Effector memory CD8-positive, alpha-beta T cell (primary cell): ENCODE results near the gene TNFSF4.

ENCODE experiments used
- ATAC-seq: fragments of 150-1000 bp; cut with Tn5 transposase; replicated peaks from 2 replicates; pipeline ENCODE4 v1.10.0; 2021; ENCODE audit warnings: mild to moderate bottlenecking, moderate library complexity
- DNase-seq, 3 experiments: peaks; one replicate each; pipeline ENCODE4 v3.0.0; 2021
- H3K27ac Mint-ChIP-seq, 2 donors: one replicate each; pipeline ENCODE4 v1.8.0; 2022; ENCODE audit warnings: mild to moderate bottlenecking in 2 of 2, mixed read lengths in 2 of 2, moderate library complexity in 2 of 2
- H3K27me3 Mint-ChIP-seq, 2 donors: one replicate each; pipeline ENCODE4 v1.8.0; 2022; ENCODE audit warnings: mixed read lengths in 2 of 2
- H3K36me3 Mint-ChIP-seq: one replicate; pipeline ENCODE4 v1.8.0; 2022; ENCODE audit warnings: mild to moderate bottlenecking, moderate library complexity, mixed read lengths; ENCODE audit not compliant: insufficient read depth
- H3K4me1 Mint-ChIP-seq, 2 donors: one replicate each; pipeline ENCODE4 v1.8.0; 2022; ENCODE audit warnings: low read depth in 2 of 2, mixed read lengths in 2 of 2
- H3K4me3 Mint-ChIP-seq, 2 donors: one replicate each; pipeline ENCODE4 v1.8.0; 2022; ENCODE audit warnings: mild to moderate bottlenecking in 2 of 2, mixed read lengths in 2 of 2, moderate library complexity in 2 of 2
- H3K9me3 Mint-ChIP-seq, 2 donors: one replicate each; pipeline ENCODE4 v1.8.0; 2022; ENCODE audit warnings: mixed read lengths in 2 of 2

TNFSF4 gene

GRCh38 chr1:173224949-173225348, 17.8 kb upstream of the TNFSF4 start:
- Mint-ChIP-seq H3K27me3 (no peaks in the 10 kb centered on the region), H3K4me1 (peaks cover 5 to 13% of the 10 kb centered on the region in 2 donors), H3K36me3 (no peaks in the 10 kb centered on the region), H3K27ac (no peak overlapping the region), H3K4me3 (no peak overlapping the region), H3K9me3 (peaks cover 0 to 4% of the 10 kb centered on the region in 2 donors)
- no peak for DNase-seq
- no peak for ATAC-seq

- Mint-ChIP-seq H3K9me3 (peaks cover 0 to 4% of the 10 kb centered on the region in 2 donors), H3K36me3 (no peaks in the 10 kb centered on the region), H3K27ac (no peak overlapping the region), H3K4me3 (no peak overlapping the region), H3K27me3 (no peaks in the 10 kb centered on the region), H3K4me1 (peaks cover 5 to 13% of the 10 kb centered on the region in 2 donors)
- no peak for DNase-seq
- no peak for ATAC-seq
Observed at GRCh38 chr1:173224280-173224892, 17.3 kb upstream of the TNFSF4 start.

DNA sequence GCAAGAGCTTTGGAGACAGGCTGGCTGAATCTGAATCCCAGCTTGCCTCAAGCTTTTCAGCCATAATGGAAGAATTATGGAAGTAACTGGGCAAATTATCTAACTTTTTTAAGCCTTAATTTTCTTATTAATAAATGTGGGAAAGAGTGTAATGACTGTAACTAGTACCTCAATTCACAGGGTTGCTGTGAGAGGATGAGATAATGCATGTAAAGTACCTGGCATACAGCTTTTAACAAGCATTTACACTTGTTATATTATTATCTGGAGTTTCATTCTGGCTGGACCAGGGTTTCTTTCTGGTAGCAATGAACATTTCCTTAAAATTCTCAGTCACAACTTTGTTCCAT, 15.9 kb upstream of the TNFSF4 start:
- peak overlapping the region in 1 of 2 donors; percentile 50 for H3K27ac Mint-ChIP-seq
- H3K4me3 Mint-ChIP-seq = no peak overlapping the region
- no peaks in the 10 kb centered on the region for H3K36me3 Mint-ChIP-seq
- H3K4me1 Mint-ChIP-seq = peaks cover 5 to 13% of the 10 kb centered on the region in 2 donors
- DNase-seq = no peak
- no peaks in the 10 kb centered on the region for H3K9me3 Mint-ChIP-seq
- no peak for ATAC-seq
- H3K27me3 Mint-ChIP-seq = no peaks in the 10 kb centered on the region

- DNase-seq (no peak), ATAC-seq (no peak)
- Mint-ChIP-seq H3K27ac (peak overlapping the region in 1 of 2 donors; percentile 50), H3K27me3 (no peaks in the 10 kb centered on the region), H3K4me1 (peaks cover 5 to 13% of the 10 kb centered on the region in 2 donors), H3K36me3 (no peaks in the 10 kb centered on the region), H3K4me3 (no peak overlapping the region), H3K9me3 (no peaks in the 10 kb centered on the region)
Observed at GRCh38 chr1:173222149-173223030, 15.3 kb upstream of the TNFSF4 start.

DNA sequence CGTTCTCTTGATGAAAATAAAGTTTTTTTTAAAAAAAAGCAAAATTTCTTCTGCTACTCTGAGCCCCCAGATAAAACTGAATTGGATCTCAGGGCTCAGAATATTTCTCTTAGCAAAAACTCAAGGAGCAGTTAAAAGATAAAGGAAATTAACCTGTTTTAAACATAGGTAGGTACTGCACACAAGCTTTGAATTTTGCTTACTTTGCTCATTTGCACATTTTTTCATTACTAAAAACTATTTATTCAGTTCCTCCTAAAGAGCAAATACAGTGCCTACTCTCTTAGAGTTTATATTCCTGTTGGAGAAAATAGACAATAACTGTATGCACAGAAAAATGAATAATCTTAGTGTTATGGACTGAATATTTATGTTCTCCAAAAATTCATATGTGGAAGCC, 13.0 kb upstream of the TNFSF4 start:
- Mint-ChIP-seq H3K36me3 (no peaks in the 10 kb centered on the region), H3K9me3 (no peaks in the 10 kb centered on the region)
- no peak for DNase-seq

DNA sequence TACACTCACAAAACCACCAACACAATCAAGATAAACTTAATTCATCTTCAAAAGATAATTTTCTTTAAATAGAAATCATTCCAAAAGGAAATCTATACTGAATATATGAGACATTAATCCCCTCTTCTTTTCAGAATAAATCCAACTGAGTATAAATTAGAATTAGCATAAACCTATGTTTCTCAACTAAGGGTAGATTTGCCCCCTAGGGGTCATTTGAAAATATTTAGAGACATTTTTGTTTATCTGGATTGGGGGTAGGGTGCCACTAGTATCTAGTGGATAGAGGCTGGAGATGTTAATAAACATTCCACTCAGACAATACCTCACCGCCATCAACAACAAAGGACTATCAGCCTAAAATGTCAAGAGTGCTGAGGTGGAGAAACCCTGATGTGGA, 6.5 kb upstream of the TNFSF4 start:
- no peak overlapping the region for H3K4me3 Mint-ChIP-seq
- DNase-seq = no peak
- no peaks in the 10 kb centered on the region for H3K9me3 Mint-ChIP-seq
- H3K27me3 Mint-ChIP-seq = no peaks in the 10 kb centered on the region
- H3K36me3 Mint-ChIP-seq = no peaks in the 10 kb centered on the region
- no peak for ATAC-seq
- H3K27ac Mint-ChIP-seq = no peak overlapping the region
- peaks cover 5 to 17% of the 10 kb centered on the region in 2 donors for H3K4me1 Mint-ChIP-seq

More for the DNA sequence above, 13.0 kb upstream of the TNFSF4 start:
- H3K4me1 Mint-ChIP-seq = peaks cover 5 to 11% of the 10 kb centered on the region in 2 donors
- ATAC-seq = no peak
- H3K27me3 Mint-ChIP-seq = no peaks in the 10 kb centered on the region
- H3K27ac Mint-ChIP-seq = no peak overlapping the region
- H3K4me3 Mint-ChIP-seq = no peak overlapping the region

GRCh38 chr1:173212952-173213491, 5.9 kb upstream of the TNFSF4 start:
- H3K9me3 Mint-ChIP-seq = no peaks in the 10 kb centered on the region
- ATAC-seq = no peak
- H3K36me3 Mint-ChIP-seq = no peaks in the 10 kb centered on the region
- H3K27ac Mint-ChIP-seq = no peak overlapping the region
- no peaks in the 10 kb centered on the region for H3K27me3 Mint-ChIP-seq
- DNase-seq = no peak
- H3K4me3 Mint-ChIP-seq = no peak overlapping the region
- peaks cover 5 to 17% of the 10 kb centered on the region in 2 donors for H3K4me1 Mint-ChIP-seq

- no peak overlapping the region for H3K27ac Mint-ChIP-seq
- H3K27me3 Mint-ChIP-seq = no peaks in the 10 kb centered on the region
- ATAC-seq (no peak), DNase-seq (no peak)
- no peaks in the 10 kb centered on the region for H3K9me3 Mint-ChIP-seq
- no peak overlapping the region for H3K4me3 Mint-ChIP-seq
- no peaks in the 10 kb centered on the region for H3K36me3 Mint-ChIP-seq
- H3K4me1 Mint-ChIP-seq = peaks cover 20 to 31% of the 10 kb centered on the region in 2 donors
Observed at GRCh38 chr1:173210716-173211231, 3.6 kb upstream of the TNFSF4 start.

- Mint-ChIP-seq H3K36me3 (no peaks in the 10 kb centered on the region), H3K27ac (no peak overlapping the region), H3K9me3 (no peaks in the 10 kb centered on the region), H3K27me3 (no peaks in the 10 kb centered on the region), H3K4me3 (no peak overlapping the region), H3K4me1 (peaks cover 25 to 36% of the 10 kb centered on the region in 2 donors)
- DNase-seq = no peak
- ATAC-seq = no peak
Observed at GRCh38 chr1:173210283-173210682, 3.2 kb upstream of the TNFSF4 start.

DNA sequence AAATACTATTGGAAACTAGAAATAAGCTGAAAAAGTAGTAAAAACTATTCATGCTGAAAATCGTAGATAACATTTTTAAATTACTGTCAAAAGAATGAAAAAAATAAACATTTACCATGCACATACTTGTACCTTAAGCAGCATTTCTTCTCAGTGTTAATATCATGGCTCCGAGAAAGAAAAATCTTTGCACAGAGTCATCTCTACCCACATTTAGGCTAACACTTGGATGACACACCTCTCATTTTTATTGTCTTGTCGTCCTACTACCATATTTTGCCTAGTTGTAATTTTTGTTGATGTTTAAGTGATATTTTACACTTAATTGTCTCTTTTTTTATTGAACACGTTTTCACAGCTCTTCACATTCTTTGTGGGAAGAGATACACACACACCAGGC, 1.7 kb upstream of the TNFSF4 start:
- ATAC-seq = no peak
- no peaks in the 10 kb centered on the region for H3K36me3 Mint-ChIP-seq
- H3K27ac Mint-ChIP-seq = peak overlapping the region in 1 of 2 donors; percentile 21
- DNase-seq = no peak
- no peaks in the 10 kb centered on the region for H3K27me3 Mint-ChIP-seq
- no peak overlapping the region for H3K4me3 Mint-ChIP-seq
- H3K9me3 Mint-ChIP-seq = no peaks in the 10 kb centered on the region
- H3K4me1 Mint-ChIP-seq = peaks cover 27 to 44% of the 10 kb centered on the region in 2 donors

DNA sequence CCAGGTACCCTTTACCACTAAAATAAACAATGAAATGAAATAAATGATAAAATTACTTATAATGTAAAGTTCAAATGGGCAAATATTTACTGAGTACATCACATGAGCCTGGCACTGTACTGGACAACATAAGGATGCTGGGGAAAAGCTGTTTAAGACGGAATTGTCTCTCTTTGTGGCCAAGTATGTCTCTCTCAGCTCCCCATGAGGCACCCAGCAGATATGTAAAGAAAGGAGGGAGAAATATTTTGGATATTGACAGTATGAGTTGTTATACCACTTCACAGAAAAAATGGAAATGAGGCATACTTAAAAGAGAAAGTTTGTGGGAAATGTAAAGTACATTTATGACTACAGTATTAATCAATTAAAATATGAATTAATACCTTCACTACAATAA, 1.0 kb upstream of the TNFSF4 start:
- Mint-ChIP-seq H3K4me1 (peaks cover 27 to 44% of the 10 kb centered on the region in 2 donors), H3K27ac (no peak overlapping the region), H3K9me3 (no peaks in the 10 kb centered on the region)

DNA sequence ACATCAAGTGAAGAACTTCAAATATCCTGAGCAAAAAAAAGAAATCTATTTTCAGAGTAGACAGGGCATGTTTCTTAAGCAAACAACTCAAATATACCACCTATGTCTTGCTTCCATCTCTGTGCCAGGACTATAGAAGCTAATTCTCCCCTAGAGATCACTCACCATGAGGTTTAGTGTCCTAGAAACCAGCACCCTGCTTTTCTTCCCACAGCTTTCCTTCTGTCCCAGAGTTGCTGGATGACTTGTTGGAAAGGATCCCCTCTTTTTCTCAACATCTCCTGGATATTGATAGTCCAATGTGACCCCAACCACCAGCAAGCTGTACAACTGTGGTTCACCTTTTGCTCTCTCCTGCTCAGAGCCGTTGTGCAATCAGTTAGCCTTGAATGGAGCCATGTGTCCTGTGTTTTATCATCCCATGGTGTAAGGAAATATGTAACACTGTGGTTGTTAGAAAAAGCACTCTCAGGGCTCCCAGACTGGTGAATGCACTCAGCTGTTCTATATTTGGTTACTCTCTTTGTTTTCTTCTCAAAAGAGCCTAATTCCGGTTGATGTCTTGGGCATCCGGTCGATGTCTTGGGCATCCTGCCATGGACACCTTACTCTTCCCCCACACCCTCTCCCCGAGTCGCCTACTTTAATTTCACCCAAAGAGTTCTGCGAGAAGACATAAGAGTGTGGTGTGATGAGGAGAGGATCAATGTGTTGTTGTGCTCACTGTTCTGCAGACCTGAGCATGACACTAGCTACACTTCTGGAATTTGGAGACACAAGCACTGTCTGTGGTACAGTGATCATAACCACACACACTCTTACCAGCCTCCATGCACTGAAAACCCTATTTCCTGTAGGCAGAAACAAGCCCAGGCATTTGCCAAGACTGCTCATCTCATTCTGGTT, 1.7 kb downstream of the TNFSF4 start:
- Mint-ChIP-seq H3K36me3 (no peaks in the 10 kb centered on the region), H3K27me3 (no peaks in the 10 kb centered on the region), H3K4me3 (peak overlapping the region; percentile 75 to 76), H3K4me1 (peaks cover 28 to 51% of the 10 kb centered on the region in 2 donors), H3K27ac (peak overlapping the region; percentile 91 to 93), H3K9me3 (no peaks in the 10 kb centered on the region)
- ATAC-seq (peak; percentile 81), DNase-seq (peak; percentile 11 to 34 (median 26))

More for the DNA sequence above, 1.0 kb upstream of the TNFSF4 start:
- no peak for DNase-seq
- Mint-ChIP-seq H3K36me3 (no peaks in the 10 kb centered on the region), H3K4me3 (no peak overlapping the region), H3K27me3 (no peaks in the 10 kb centered on the region)
- no peak for ATAC-seq

DNA sequence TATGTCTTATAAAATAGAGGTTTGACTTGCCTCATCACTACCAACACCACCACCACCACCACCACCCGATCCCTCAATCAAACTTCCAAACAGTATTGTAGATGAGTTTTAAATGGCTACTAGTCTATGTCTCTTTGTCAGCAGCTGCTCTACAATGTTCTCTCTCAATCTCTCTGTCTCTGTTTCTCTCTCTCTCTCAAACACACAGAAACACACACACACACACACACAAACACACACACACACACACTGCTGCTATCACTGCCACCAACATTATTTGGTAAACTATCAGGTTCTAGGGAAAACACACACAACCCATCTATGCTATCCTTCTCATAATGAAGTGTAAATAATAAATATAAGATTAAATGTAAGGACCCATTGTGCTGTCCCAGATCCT, 2.4 kb downstream of the TNFSF4 start:
- H3K4me3 Mint-ChIP-seq = peak overlapping the region in 1 of 2 donors; percentile 76
- peak overlapping the region in 1 of 2 donors; percentile 93 for H3K27ac Mint-ChIP-seq
- no peaks in the 10 kb centered on the region for H3K36me3 Mint-ChIP-seq
- no peak for DNase-seq
- ATAC-seq = no peak
- no peaks in the 10 kb centered on the region for H3K9me3 Mint-ChIP-seq
- no peaks in the 10 kb centered on the region for H3K27me3 Mint-ChIP-seq
- peaks cover 23 to 45% of the 10 kb centered on the region in 2 donors for H3K4me1 Mint-ChIP-seq
